Germinal center (tissue), 1 donor: Measurements from ENCODE around the gene FA2H.
"Not testable (repeated sequence)": the region's sequence is repeated elsewhere in the genome, so short reads cannot be mapped to it uniquely, and the experiment has no call there.

Source experiments
- DNase-seq: peaks from one replicate; pipeline ENCODE4 v3.0.0; 2012; ENCODE audit warnings: mixed read lengths, low spot score

FA2H gene

GRCh38 chr16:74774223-74775139 lies at the start of gene FA2H:
TSS of gene FA2H (minus strand) at chr16:74774820. CDS start at chr16:74774755, 65 bp downstream.
- DNase-seq, result peak; percentile 92

- no peak for DNase-seq
Measured at GRCh38 chr16:74817851-74818250, 43.2 kb upstream of the FA2H start.

- peak; percentile 77 for DNase-seq
Measured at GRCh38 chr16:74813109-74813641, 38.6 kb upstream of the FA2H start.

GRCh38 chr16:74811911-74812310 lies 37.3 kb upstream of the FA2H start:
- DNase-seq, result no peak

GRCh38 chr16:74811216-74811615 lies 36.6 kb upstream of the FA2H start:
- DNase-seq, result not testable (repeated sequence)

- DNase-seq, result no peak
Measured at GRCh38 chr16:74807052-74807646, 32.5 kb upstream of the FA2H start.

GRCh38 chr16:74800216-74800871 lies 25.7 kb upstream of the FA2H start:
- no peak for DNase-seq

GRCh38 chr16:74797414-74797813 lies 22.8 kb upstream of the FA2H start:
- DNase-seq, result no peak

GRCh38 chr16:74795104-74795503 lies 20.5 kb upstream of the FA2H start:
- no peak for DNase-seq

GRCh38 chr16:74794668-74795067 lies 20.0 kb upstream of the FA2H start:
- no peak for DNase-seq

GRCh38 chr16:74793571-74793970 lies 19.0 kb upstream of the FA2H start:
- DNase-seq, result no peak

GRCh38 chr16:74792225-74792624 lies 17.6 kb upstream of the FA2H start:
- DNase-seq, result no peak

- not testable (repeated sequence) for DNase-seq
Measured at GRCh38 chr16:74791749-74792148, 17.1 kb upstream of the FA2H start.

- DNase-seq, result no peak
Measured at GRCh38 chr16:74788108-74788507, 13.5 kb upstream of the FA2H start.

- no peak for DNase-seq
Measured at GRCh38 chr16:74785031-74785430, 10.4 kb upstream of the FA2H start.

- DNase-seq, result no peak
Measured at GRCh38 chr16:74778646-74779045, 4.0 kb upstream of the FA2H start.

- no peak for DNase-seq
Measured at GRCh38 chr16:74776926-74777325, 2.3 kb upstream of the FA2H start.

GRCh38 chr16:74775255-74775654 lies 635 bp upstream of the FA2H start:
- no peak for DNase-seq

- DNase-seq, result no peak
Measured at GRCh38 chr16:74773446-74774222, 986 bp downstream of the FA2H start.

GRCh38 chr16:74771656-74772315 lies 2.8 kb downstream of the FA2H start:
- DNase-seq, result peak; percentile 74

- no peak for DNase-seq
Measured at GRCh38 chr16:74770831-74771526, 3.6 kb downstream of the FA2H start.
